Cerebellar nuclear complex (tissue), 1 donor: Measurements from ENCODE around the gene PARM1.

ENCODE experiments used
- DNase-seq, 2 experiments: peaks; one replicate each; lab custom pipeline; 2025; lab: John Stamatoyannopoulos, UW

Gene PARM1

GRCh38 chr4:74932832-74933561, at the start of gene PARM1:
TSS of gene PARM1 (plus strand) at chr4:74933116. CDS start at chr4:74933328, 212 bp downstream.
- no peak for DNase-seq

GRCh38 chr4:74884266-74884665, 48.6 kb upstream of the PARM1 start:
- DNase-seq, result no peak

GRCh38 chr4:74886484-74886883, 46.4 kb upstream of the PARM1 start:
- no peak for DNase-seq

- DNase-seq, result no peak
These were observed 42.6 kb upstream of the PARM1 start for GRCh38 chr4:74890341-74890740.

- no peak for DNase-seq
These were observed 41.9 kb upstream of the PARM1 start for GRCh38 chr4:74891037-74891436.

GRCh38 chr4:74893171-74893570, 39.7 kb upstream of the PARM1 start:
- no peak for DNase-seq

- no peak for DNase-seq
These were observed 36.3 kb upstream of the PARM1 start for GRCh38 chr4:74896595-74896994.

GRCh38 chr4:74897386-74897785, 35.5 kb upstream of the PARM1 start:
- DNase-seq, result no peak

GRCh38 chr4:74900862-74901261, 32.1 kb upstream of the PARM1 start:
- DNase-seq, result no peak

GRCh38 chr4:74904509-74905065, 28.3 kb upstream of the PARM1 start:
- no peak for DNase-seq

- no peak for DNase-seq
These were observed 26.1 kb upstream of the PARM1 start for GRCh38 chr4:74906771-74907170.

GRCh38 chr4:74919783-74920182, 13.1 kb upstream of the PARM1 start:
- no peak for DNase-seq

- no peak for DNase-seq
These were observed 12.2 kb upstream of the PARM1 start for GRCh38 chr4:74920704-74921103.

- no peak for DNase-seq
These were observed 11.4 kb upstream of the PARM1 start for GRCh38 chr4:74921490-74921889.

GRCh38 chr4:74926007-74926406, 6.9 kb upstream of the PARM1 start:
- no peak for DNase-seq

GRCh38 chr4:74930162-74930561, 2.8 kb upstream of the PARM1 start:
- no peak for DNase-seq

GRCh38 chr4:74931376-74931775, 1.5 kb upstream of the PARM1 start:
- DNase-seq, result no peak

GRCh38 chr4:74932010-74932409, 906 bp upstream of the PARM1 start:
- DNase-seq, result no peak

- no peak for DNase-seq
These were observed 673 bp downstream of the PARM1 start for GRCh38 chr4:74933562-74934015.

GRCh38 chr4:74934016-74934831, 1.3 kb downstream of the PARM1 start:
- no peak for DNase-seq

- DNase-seq, result no peak
These were observed 2.0 kb downstream of the PARM1 start for GRCh38 chr4:74934888-74935287.

- DNase-seq, result no peak
These were observed 8.2 kb downstream of the PARM1 start for GRCh38 chr4:74941123-74941522.
